Measurements from ENCODE around the gene AHNAK. TPM values are rescaled to one million over a fixed set of nuclear protein-coding genes. Genes with fewer than 3 reads are reported as not detected.

The AHNAK gene
- total RNA-seq, 1 donor from 2014 or later, result 432 TPM

GRCh38 chr11:62444236-62444833 is 102.3 kb downstream of the AHNAK start:
- Histone ChIP-seq H3K4me3 (ENCODE audit: low read length in 3 of 3) (peak overlapping the region; percentile 66 to 83 (median 78)), H3K4me1 (ENCODE audit: control insufficient read depth in 3 of 3, insufficient read depth in 3 of 3, low read length in 3 of 3) (peaks cover 34 to 35% (median 35%) of the 10 kb centered on the region in 3 donors), H3K27me3 (ENCODE audit: control insufficient read depth in 3 of 3, insufficient read depth in 3 of 3, low read length in 3 of 3) (no peaks in the 10 kb centered on the region), H3K36me3 (ENCODE audit: control insufficient read depth in 3 of 3, insufficient read depth in 3 of 3, low read length in 3 of 3) (no peaks in the 10 kb centered on the region), H3K9ac (ENCODE audit: low read depth in 1 of 3, low read length in 3 of 3) (peak overlapping the region; percentile 65 to 80 (median 75)), H3K9me3 (ENCODE audit: control insufficient read depth in 3 of 3, low read length in 3 of 3) (no peaks in the 10 kb centered on the region), H3K27ac (ENCODE audit: low read depth, low read length) (peak overlapping the region; percentile 78)

DNA sequence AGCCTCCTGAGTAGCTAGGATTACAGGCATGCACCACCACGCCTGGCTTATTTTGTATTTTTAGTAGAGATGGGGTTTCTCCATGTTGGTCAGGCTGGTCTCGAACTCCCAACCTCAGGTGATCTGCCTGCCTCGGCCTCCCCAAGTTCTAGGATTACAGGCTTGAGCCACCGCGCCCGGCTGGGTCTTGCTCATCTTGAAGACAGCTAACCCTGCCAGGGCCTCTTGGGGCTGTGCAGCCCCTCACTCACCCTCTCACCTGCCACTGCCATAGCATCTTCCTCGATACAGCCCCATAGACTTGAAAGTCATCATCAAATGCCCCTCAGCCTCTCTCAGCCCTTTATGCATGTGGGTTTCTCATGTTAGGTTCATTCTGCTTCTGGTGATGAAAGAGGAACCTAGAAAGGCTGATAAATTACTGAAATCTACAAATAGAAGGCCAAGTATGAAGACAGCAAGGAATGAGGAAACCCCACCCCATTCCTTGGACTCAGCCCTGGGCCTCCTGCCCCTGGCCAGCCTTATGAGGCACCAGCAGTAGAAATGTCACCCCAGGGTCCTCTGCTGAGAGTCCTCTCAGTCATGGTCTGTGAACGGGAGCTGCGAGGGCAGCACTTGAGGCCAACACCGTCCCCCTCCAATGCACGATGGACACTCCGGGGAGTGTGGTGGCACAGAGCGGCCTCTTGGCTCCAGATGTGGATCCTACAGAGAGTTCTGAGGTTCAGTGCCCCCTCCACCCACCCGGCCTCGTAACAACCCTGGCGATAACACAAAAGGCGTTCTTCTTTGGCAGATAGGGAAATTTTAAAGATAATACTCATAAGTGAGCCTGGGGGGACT is 103.0 kb downstream of the AHNAK start:
- H3K27ac ChIP-seq (ENCODE audit: low read depth, low read length), result peak overlapping the region; percentile 78
- peak overlapping the region; percentile 66 to 83 (median 78) for H3K4me3 ChIP-seq (ENCODE audit: low read length in 3 of 3)
- no peaks in the 10 kb centered on the region for H3K36me3 ChIP-seq (ENCODE audit: control insufficient read depth in 3 of 3, insufficient read depth in 3 of 3, low read length in 3 of 3)
- no peaks in the 10 kb centered on the region for H3K27me3 ChIP-seq (ENCODE audit: control insufficient read depth in 3 of 3, insufficient read depth in 3 of 3, low read length in 3 of 3)
- H3K9ac ChIP-seq (ENCODE audit: low read depth in 1 of 3, low read length in 3 of 3), result peak overlapping the region; percentile 65 to 80 (median 75)
- no peaks in the 10 kb centered on the region for H3K9me3 ChIP-seq (ENCODE audit: control insufficient read depth in 3 of 3, low read length in 3 of 3)
- peaks cover 34 to 35% (median 35%) of the 10 kb centered on the region in 3 donors for H3K4me1 ChIP-seq (ENCODE audit: control insufficient read depth in 3 of 3, insufficient read depth in 3 of 3, low read length in 3 of 3)

GRCh38 chr11:62439785-62440602 is 106.6 kb downstream of the AHNAK start:
- Histone ChIP-seq H3K4me3 (ENCODE audit: low read length in 3 of 3) (peak overlapping the region in 2 of 3 donors; percentile 14 to 48), H3K36me3 (ENCODE audit: control insufficient read depth in 3 of 3, insufficient read depth in 3 of 3, low read length in 3 of 3) (no peaks in the 10 kb centered on the region), H3K9ac (ENCODE audit: low read depth in 1 of 3, low read length in 3 of 3) (peak overlapping the region in 2 of 3 donors; percentile 25 to 27), H3K4me1 (ENCODE audit: control insufficient read depth in 3 of 3, insufficient read depth in 3 of 3, low read length in 3 of 3) (peaks cover 23 to 25% (median 24%) of the 10 kb centered on the region in 3 donors), H3K9me3 (ENCODE audit: control insufficient read depth in 3 of 3, low read length in 3 of 3) (no peaks in the 10 kb centered on the region), H3K27me3 (ENCODE audit: control insufficient read depth in 3 of 3, insufficient read depth in 3 of 3, low read length in 3 of 3) (no peaks in the 10 kb centered on the region), H3K27ac (ENCODE audit: low read depth, low read length) (peak overlapping the region; percentile 60)

GRCh38 chr11:62438641-62439040 is 108.0 kb downstream of the AHNAK start:
- no peak overlapping the region for H3K27ac ChIP-seq (ENCODE audit: low read depth, low read length)
- H3K9me3 ChIP-seq (ENCODE audit: control insufficient read depth in 3 of 3, low read length in 3 of 3), result no peaks in the 10 kb centered on the region
- H3K36me3 ChIP-seq (ENCODE audit: control insufficient read depth in 3 of 3, insufficient read depth in 3 of 3, low read length in 3 of 3), result no peaks in the 10 kb centered on the region
- peaks cover 11 to 16% (median 13%) of the 10 kb centered on the region in 3 donors for H3K4me1 ChIP-seq (ENCODE audit: control insufficient read depth in 3 of 3, insufficient read depth in 3 of 3, low read length in 3 of 3)
- no peaks in the 10 kb centered on the region for H3K27me3 ChIP-seq (ENCODE audit: control insufficient read depth in 3 of 3, insufficient read depth in 3 of 3, low read length in 3 of 3)
- no peak overlapping the region for H3K4me3 ChIP-seq (ENCODE audit: low read length in 3 of 3)
- no peak overlapping the region for H3K9ac ChIP-seq (ENCODE audit: low read depth in 1 of 3, low read length in 3 of 3)

- H3K4me1 ChIP-seq (ENCODE audit: control insufficient read depth in 3 of 3, insufficient read depth in 3 of 3, low read length in 3 of 3), result peaks cover 10 to 16% (median 11%) of the 10 kb centered on the region in 3 donors
- no peaks in the 10 kb centered on the region for H3K36me3 ChIP-seq (ENCODE audit: control insufficient read depth in 3 of 3, insufficient read depth in 3 of 3, low read length in 3 of 3)
- no peaks in the 10 kb centered on the region for H3K27me3 ChIP-seq (ENCODE audit: control insufficient read depth in 3 of 3, insufficient read depth in 3 of 3, low read length in 3 of 3)
- H3K27ac ChIP-seq (ENCODE audit: low read depth, low read length), result no peak overlapping the region
- H3K9ac ChIP-seq (ENCODE audit: low read depth in 1 of 3, low read length in 3 of 3), result no peak overlapping the region
- no peaks in the 10 kb centered on the region for H3K9me3 ChIP-seq (ENCODE audit: control insufficient read depth in 3 of 3, low read length in 3 of 3)
- H3K4me3 ChIP-seq (ENCODE audit: low read length in 3 of 3), result no peak overlapping the region
Observed at GRCh38 chr11:62437616-62438015, 109.0 kb downstream of the AHNAK start.

- H3K36me3 ChIP-seq (ENCODE audit: control insufficient read depth in 3 of 3, insufficient read depth in 3 of 3, low read length in 3 of 3), result no peaks in the 10 kb centered on the region
- no peak overlapping the region for H3K4me3 ChIP-seq (ENCODE audit: low read length in 3 of 3)
- H3K27me3 ChIP-seq (ENCODE audit: control insufficient read depth in 3 of 3, insufficient read depth in 3 of 3, low read length in 3 of 3), result no peaks in the 10 kb centered on the region
- no peak overlapping the region for H3K9ac ChIP-seq (ENCODE audit: low read depth in 1 of 3, low read length in 3 of 3)
- peaks cover 10 to 16% (median 12%) of the 10 kb centered on the region in 3 donors for H3K4me1 ChIP-seq (ENCODE audit: control insufficient read depth in 3 of 3, insufficient read depth in 3 of 3, low read length in 3 of 3)
- H3K9me3 ChIP-seq (ENCODE audit: control insufficient read depth in 3 of 3, low read length in 3 of 3), result no peaks in the 10 kb centered on the region
- H3K27ac ChIP-seq (ENCODE audit: low read depth, low read length), result no peak overlapping the region
Observed at GRCh38 chr11:62435846-62436660, 110.6 kb downstream of the AHNAK start.

DNA sequence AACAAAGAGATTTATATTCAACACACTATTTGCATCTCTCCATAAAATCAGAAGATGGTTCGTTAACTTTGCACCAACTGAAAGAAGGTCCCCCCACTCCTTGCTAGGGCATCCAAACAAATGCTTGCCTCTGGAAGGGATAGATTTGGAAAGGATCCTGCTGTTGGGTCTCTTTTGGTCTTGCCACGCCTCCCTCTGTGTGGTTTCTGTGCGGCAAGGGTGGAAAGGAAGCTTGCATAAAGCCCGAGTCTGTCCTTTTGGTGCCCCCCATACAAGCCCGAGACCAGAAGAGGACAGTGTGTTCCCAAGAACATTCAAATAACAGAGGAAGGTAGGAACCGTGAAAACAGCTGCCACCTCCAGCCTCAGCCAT is 112.7 kb downstream of the AHNAK start:
- Histone ChIP-seq H3K4me3 (ENCODE audit: low read length in 3 of 3) (no peak overlapping the region), H3K27ac (ENCODE audit: low read depth, low read length) (peak overlapping the region; percentile 3), H3K9ac (ENCODE audit: low read depth in 1 of 3, low read length in 3 of 3) (peak overlapping the region in 1 of 3 donors; percentile 28), H3K27me3 (ENCODE audit: control insufficient read depth in 3 of 3, insufficient read depth in 3 of 3, low read length in 3 of 3) (no peaks in the 10 kb centered on the region), H3K4me1 (ENCODE audit: control insufficient read depth in 3 of 3, insufficient read depth in 3 of 3, low read length in 3 of 3) (peaks cover 3 to 5% (median 4%) of the 10 kb centered on the region in 3 donors), H3K9me3 (ENCODE audit: control insufficient read depth in 3 of 3, low read length in 3 of 3) (no peaks in the 10 kb centered on the region), H3K36me3 (ENCODE audit: control insufficient read depth in 3 of 3, insufficient read depth in 3 of 3, low read length in 3 of 3) (no peaks in the 10 kb centered on the region)

GRCh38 chr11:62433141-62433903 is 113.3 kb downstream of the AHNAK start:
- Histone ChIP-seq H3K27me3 (ENCODE audit: control insufficient read depth in 3 of 3, insufficient read depth in 3 of 3, low read length in 3 of 3) (no peaks in the 10 kb centered on the region), H3K4me1 (ENCODE audit: control insufficient read depth in 3 of 3, insufficient read depth in 3 of 3, low read length in 3 of 3) (peaks cover 3 to 5% (median 4%) of the 10 kb centered on the region in 3 donors), H3K9ac (ENCODE audit: low read depth in 1 of 3, low read length in 3 of 3) (peak overlapping the region in 1 of 3 donors; percentile 28), H3K36me3 (ENCODE audit: control insufficient read depth in 3 of 3, insufficient read depth in 3 of 3, low read length in 3 of 3) (no peaks in the 10 kb centered on the region), H3K9me3 (ENCODE audit: control insufficient read depth in 3 of 3, low read length in 3 of 3) (no peaks in the 10 kb centered on the region), H3K27ac (ENCODE audit: low read depth, low read length) (peak overlapping the region; percentile 3), H3K4me3 (ENCODE audit: low read length in 3 of 3) (no peak overlapping the region)

DNA sequence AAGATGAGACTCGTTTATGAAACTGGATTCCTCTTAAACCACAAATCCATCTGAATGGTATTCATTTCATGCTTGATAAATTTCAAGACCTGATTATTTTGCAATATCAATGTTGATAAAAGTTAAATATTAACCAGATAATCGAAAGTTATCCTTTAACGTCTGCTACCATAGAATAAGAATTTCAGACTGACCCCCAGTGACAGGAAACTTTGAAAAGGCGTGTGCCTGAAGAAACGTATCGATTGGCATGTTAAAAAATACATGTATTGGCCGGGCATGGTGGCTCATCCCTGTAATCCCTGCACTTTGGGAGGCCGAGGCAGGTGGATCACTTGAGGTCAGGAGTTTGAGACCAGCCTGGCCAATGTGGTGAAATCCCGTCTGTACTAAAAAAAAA is 113.9 kb downstream of the AHNAK start:
- Histone ChIP-seq H3K4me3 (ENCODE audit: low read length in 3 of 3) (no peak overlapping the region), H3K27me3 (ENCODE audit: control insufficient read depth in 3 of 3, insufficient read depth in 3 of 3, low read length in 3 of 3) (no peaks in the 10 kb centered on the region), H3K27ac (ENCODE audit: low read depth, low read length) (no peak overlapping the region), H3K9me3 (ENCODE audit: control insufficient read depth in 3 of 3, low read length in 3 of 3) (no peaks in the 10 kb centered on the region), H3K36me3 (ENCODE audit: control insufficient read depth in 3 of 3, insufficient read depth in 3 of 3, low read length in 3 of 3) (no peaks in the 10 kb centered on the region), H3K4me1 (ENCODE audit: control insufficient read depth in 3 of 3, insufficient read depth in 3 of 3, low read length in 3 of 3) (peaks cover 4 to 5% (median 5%) of the 10 kb centered on the region in 3 donors), H3K9ac (ENCODE audit: low read depth in 1 of 3, low read length in 3 of 3) (no peak overlapping the region)
